ENCODE results near the gene UBE2H.

The UBE2H gene

DNA sequence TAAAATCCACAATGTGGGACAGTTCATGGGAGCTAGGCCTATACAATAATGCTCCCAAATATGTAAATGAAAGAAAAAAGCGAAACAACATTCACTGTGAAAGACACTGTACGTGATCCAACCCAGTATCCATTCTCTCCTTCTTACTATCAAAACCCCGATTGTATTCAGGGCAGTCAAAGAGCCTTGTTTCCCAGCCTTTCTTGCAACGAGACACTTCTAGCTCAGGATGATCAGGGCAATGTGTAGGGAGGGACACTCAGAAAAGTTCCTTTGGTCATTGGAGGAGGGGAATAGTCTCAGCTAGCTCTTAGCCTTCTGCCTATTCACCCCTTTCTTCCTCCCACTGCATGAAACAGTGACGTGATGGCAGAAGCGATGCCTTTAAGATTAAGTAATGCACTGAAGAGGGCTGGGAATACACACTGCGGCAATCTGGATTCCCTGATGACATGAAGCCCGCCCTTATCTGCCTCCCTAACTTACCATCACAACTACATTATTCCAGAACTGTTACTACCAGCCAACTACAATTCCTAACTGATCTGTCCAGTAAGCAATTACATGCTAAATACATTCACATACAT lies 27.3 kb downstream of the UBE2H start:
- no peak for DNase-seq (ENCODE audit: low spot score)
- TF ChIP-seq, protein P1, sequence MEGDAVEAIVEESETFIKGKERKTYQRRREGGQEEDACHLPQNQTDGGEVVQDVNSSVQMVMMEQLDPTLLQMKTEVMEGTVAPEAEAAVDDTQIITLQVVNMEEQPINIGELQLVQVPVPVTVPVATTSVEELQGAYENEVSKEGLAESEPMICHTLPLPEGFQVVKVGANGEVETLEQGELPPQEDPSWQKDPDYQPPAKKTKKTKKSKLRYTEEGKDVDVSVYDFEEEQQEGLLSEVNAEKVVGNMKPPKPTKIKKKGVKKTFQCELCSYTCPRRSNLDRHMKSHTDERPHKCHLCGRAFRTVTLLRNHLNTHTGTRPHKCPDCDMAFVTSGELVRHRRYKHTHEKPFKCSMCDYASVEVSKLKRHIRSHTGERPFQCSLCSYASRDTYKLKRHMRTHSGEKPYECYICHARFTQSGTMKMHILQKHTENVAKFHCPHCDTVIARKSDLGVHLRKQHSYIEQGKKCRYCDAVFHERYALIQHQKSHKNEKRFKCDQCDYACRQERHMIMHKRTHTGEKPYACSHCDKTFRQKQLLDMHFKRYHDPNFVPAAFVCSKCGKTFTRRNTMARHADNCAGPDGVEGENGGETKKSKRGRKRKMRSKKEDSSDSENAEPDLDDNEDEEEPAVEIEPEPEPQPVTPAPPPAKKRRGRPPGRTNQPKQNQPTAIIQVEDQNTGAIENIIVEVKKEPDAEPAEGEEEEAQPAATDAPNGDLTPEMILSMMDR (IDR thresholded peaks at IDR 0.05; ENCODE audit: extremely low read depth, insufficient read depth, missing control alignments): no peak
- in situ Hi-C loops (cut with MboI; ENCODE audit: low pct_unique_long_range_greater_than_20kb, low sequenced_read_pairs, unreplicated experiment): no loop called here

DNA sequence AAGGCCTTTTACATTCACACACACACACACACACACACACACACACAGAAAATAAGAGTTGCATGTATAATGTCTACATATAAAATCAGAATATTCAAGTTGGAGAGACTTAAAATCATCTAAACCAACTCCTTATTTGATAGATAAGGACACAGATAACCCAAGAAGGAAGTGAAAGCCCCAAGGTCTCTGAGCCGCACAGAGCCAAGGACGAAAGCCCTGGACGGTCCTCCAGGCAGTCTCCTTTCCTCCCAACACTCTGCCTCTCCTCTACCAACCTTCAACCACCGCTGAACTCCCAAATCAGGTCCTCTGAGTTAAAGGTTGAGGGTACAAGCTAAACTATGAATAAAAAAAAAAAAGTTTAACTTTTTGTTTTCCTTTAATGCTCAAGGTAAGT lies 28.2 kb downstream of the UBE2H start:
- TF ChIP-seq, protein P1 (IDR thresholded peaks at IDR 0.05; ENCODE audit: extremely low read depth, insufficient read depth, missing control alignments): no peak
- in situ Hi-C loops (cut with MboI; ENCODE audit: low pct_unique_long_range_greater_than_20kb, low sequenced_read_pairs, unreplicated experiment): no loop called here
- no peak for DNase-seq (ENCODE audit: low spot score)

DNA sequence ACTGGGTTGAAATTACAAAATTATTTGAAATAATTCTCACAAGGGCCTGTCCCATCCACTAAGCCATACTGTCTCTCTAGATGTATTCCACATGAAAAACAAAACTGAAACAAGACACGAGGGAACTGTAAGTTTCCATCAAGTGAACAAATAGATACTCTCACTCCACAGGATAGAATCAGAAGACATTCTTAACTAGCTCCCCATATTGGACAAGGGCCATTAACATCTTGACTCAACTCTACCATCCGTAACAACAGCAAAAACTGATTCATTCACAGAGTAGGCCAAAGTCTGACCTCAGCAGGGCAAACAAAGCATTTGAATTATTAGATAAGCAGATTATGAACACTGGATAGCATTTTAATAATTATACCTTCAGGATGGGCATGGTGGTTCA lies 29.1 kb downstream of the UBE2H start:
- DNase-seq (ENCODE audit: low spot score): peak; percentile 47
- TF ChIP-seq, protein P1 (IDR thresholded peaks at IDR 0.05; ENCODE audit: extremely low read depth, insufficient read depth, missing control alignments): no peak
- in situ Hi-C loops (cut with MboI; ENCODE audit: low pct_unique_long_range_greater_than_20kb, low sequenced_read_pairs, unreplicated experiment): no loop called here

DNA sequence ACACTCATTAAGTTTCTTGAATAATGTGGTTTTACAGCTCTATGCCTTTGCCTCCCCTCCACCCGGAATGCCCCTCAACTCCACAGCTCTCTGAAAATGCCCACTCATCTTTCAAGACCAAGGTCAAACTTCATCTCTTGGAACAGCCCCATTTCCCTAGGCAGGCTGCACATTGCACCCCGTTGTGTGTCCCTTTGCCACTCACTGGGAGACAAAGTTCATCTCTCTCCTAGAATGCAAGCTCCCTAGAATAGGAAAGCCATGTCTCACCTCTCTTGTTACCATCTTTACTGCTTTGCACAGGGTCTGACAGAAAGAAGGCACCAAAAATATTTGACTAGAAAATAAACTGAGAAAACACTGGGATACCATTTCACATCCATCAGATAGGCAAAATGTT lies 33.3 kb downstream of the UBE2H start:
- TF ChIP-seq, protein P1 (IDR thresholded peaks at IDR 0.05; ENCODE audit: extremely low read depth, insufficient read depth, missing control alignments): no peak
- DNase-seq (ENCODE audit: low spot score): no peak
- in situ Hi-C loops (cut with MboI; ENCODE audit: low pct_unique_long_range_greater_than_20kb, low sequenced_read_pairs, unreplicated experiment): no loop called here

DNA sequence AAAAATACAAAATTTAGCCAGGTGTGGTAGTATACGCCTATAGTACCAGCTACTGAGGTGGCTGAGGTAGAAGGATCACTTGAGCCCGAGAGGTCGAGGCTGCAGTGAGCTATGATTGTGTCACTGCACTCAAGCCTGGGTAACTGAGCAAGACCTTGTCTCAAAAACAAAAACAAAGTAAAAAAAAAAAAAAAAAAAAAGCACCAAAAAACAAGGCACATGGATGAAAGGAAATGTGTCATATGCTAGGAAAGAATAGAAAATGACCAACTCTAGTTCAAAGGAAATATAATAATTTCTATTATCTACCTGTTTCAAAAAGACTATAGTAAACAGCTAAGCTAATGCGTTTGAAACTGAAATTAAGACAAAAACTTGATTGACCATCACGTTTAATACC lies 33.8 kb downstream of the UBE2H start:
- DNase-seq (ENCODE audit: low spot score): no peak
- TF ChIP-seq, protein P1 (IDR thresholded peaks at IDR 0.05; ENCODE audit: extremely low read depth, insufficient read depth, missing control alignments): no peak
- in situ Hi-C loops (cut with MboI; ENCODE audit: low pct_unique_long_range_greater_than_20kb, low sequenced_read_pairs, unreplicated experiment): no loop called here

DNA sequence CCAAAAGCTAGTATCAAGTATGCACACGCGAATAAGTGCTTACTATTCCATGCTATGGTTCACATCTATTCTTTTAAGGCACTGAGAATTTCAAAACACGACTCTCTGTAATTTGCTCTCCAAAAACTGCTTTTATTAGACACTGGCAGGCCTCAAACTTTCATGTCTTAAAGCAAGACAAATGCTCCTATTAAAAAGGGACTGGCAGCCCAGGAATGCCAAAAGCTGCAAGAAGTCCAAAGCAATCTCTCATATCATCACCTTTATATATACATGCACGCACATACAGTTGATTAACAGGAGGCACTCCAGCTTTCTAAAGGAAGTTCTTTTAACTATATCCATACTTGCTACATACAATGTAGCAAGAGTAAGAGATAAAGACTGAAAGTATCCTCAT lies 34.8 kb downstream of the UBE2H start:
- DNase-seq (ENCODE audit: low spot score): no peak
- in situ Hi-C loops (cut with MboI; ENCODE audit: low pct_unique_long_range_greater_than_20kb, low sequenced_read_pairs, unreplicated experiment): no loop called here
- TF ChIP-seq, protein P1 (IDR thresholded peaks at IDR 0.05; ENCODE audit: extremely low read depth, insufficient read depth, missing control alignments): no peak
